GM12874 (cell line): ENCODE measurements around the gene ADAMTS9.

ENCODE experiments used
- CTCF ChIP-seq: IDR thresholded peaks from 2 replicates; pipeline ENCODE4 v1.5.1; 2011; ENCODE audit warnings: low read depth, mild to moderate bottlenecking, control low read depth, low read length, moderate library complexity; ENCODE audit not compliant: insufficient read depth

The ADAMTS9 gene

GRCh38 chr3:64644483-64644882 lies 43.3 kb downstream of the ADAMTS9 start:
- TF ChIP-seq CTCF: no peak

- no peak for TF ChIP-seq CTCF
These were observed 45.3 kb downstream of the ADAMTS9 start for GRCh38 chr3:64642327-64643151.

- TF ChIP-seq CTCF: no peak
These were observed 48.8 kb downstream of the ADAMTS9 start for GRCh38 chr3:64638981-64639481.

- TF ChIP-seq CTCF: no peak
These were observed 49.3 kb downstream of the ADAMTS9 start for GRCh38 chr3:64638511-64638910.

GRCh38 chr3:64634417-64634816 lies 53.4 kb downstream of the ADAMTS9 start:
- TF ChIP-seq CTCF: no peak

GRCh38 chr3:64631951-64632350 lies 55.8 kb downstream of the ADAMTS9 start:
- no peak for TF ChIP-seq CTCF

GRCh38 chr3:64627471-64628321 lies 60.1 kb downstream of the ADAMTS9 start:
- TF ChIP-seq CTCF: no peak
